ENCODE data around the gene CLEC2A.

- no peak for TF ChIP-seq EZH2phosphoT487 (conservative IDR thresholded peaks at IDR 0.05; ENCODE audit: low read length)
- TF ChIP-seq CTCF (IDR thresholded peaks at IDR 0.05; ENCODE audit: insufficient read depth, low read length, poor library complexity, severe bottlenecking), result no peak
These were observed 24.4 kb downstream of the CLEC2A start for GRCh38 chr12:9907769-9908168.
